Breast epithelium (tissue), 4 donors: ENCODE results near the gene PRDX2. TPM values are rescaled to one million over a fixed set of nuclear protein-coding genes. Genes with fewer than 3 reads are reported as not detected.

Experiments used
- DNase-seq, 2 donors: peaks; one replicate each; pipeline ENCODE4 v3.0.0-alpha.2; 2019; ENCODE audit warnings: low spot score in 2 of 2
- H3K27ac ChIP-seq, 2 donors: fragments of 200-600 bp; sonication (generic) in 1 of 2; one replicate each; pipeline ENCODE4 v1.5.1; 2016 to 2019; ENCODE audit warnings: mild to moderate bottlenecking in 1 of 2
- H3K27me3 ChIP-seq, 2 donors: fragments of 200-600 bp; sonication (generic) in 1 of 2; one replicate each; pipeline versions ENCODE4 v1.5.1 to v1.6.0; 2017 to 2019; ENCODE audit warnings: control low read depth in 1 of 2, mild to moderate bottlenecking in 1 of 2
- H3K36me3 ChIP-seq: fragments of 200-600 bp; one replicate; pipeline ENCODE4 v1.5.1; 2019
- H3K4me1 ChIP-seq, 2 donors: fragments of 200-600 bp; sonication (generic); one replicate each; pipeline ENCODE4 v1.5.1; 2016 to 2019; ENCODE audit warnings: control low read depth in 1 of 2
- H3K4me3 ChIP-seq, 3 donors: fragments of 200-600 bp; sonication (generic); 1 replicate in 2 of 3; 2 replicates in 1 of 3; pipeline ENCODE4 v1.5.1; 2016 to 2019; ENCODE audit warnings: mild to moderate bottlenecking in 3 of 3, moderate library complexity in 2 of 3
- H3K9me3 ChIP-seq, 2 donors: fragments of 200-600 bp; sonication (generic) in 1 of 2; one replicate each; pipeline ENCODE4 v1.5.1; 2016 to 2019; ENCODE audit warnings: control low read depth in 1 of 2
- POLR2A ChIP-seq: fragments of 450-650 bp; IDR thresholded peaks from one replicate; pipeline ENCODE4 v1.6.1; 2016; ENCODE audit warnings: antibody characterized with exemption, mild to moderate bottlenecking, moderate library complexity
- POLR2AphosphoS5 ChIP-seq, 3 donors: sonication (generic); formaldehyde crosslinking; IDR thresholded peaks; one replicate each; pipeline ENCODE4 v1.6.1; 2017; ENCODE audit warnings: antibody characterized with exemption in 3 of 3
- intact Hi-C: fragments of 100-400 bp; cut with DNase I; formaldehyde crosslinking; loops from one replicate; pipeline ENCODE4 v1.15.1; 2023; ENCODE audit warnings: low total_unique reads
- total RNA-seq, 3 donors: library from RNA; depleted of rRNA; stranded (reverse); fragments of >200 nt; gene quantifications; one replicate each; pipeline ENCODE4 v1.1.0, GENCODE V29; 2016
- TF ChIP-seq, protein P1 (sequence below), 3 donors: fragments of 450-650 bp; IDR thresholded peaks; one replicate each; pipeline ENCODE4 v1.5.1; 2016 to 2017; ENCODE audit warnings: antibody characterized with exemption in 3 of 3, mild to moderate bottlenecking in 3 of 3, moderate library complexity in 3 of 3

The PRDX2 gene
- total RNA-seq, 3 donors from 2014 or later = 150 to 199 (median 199) TPM

DNA sequence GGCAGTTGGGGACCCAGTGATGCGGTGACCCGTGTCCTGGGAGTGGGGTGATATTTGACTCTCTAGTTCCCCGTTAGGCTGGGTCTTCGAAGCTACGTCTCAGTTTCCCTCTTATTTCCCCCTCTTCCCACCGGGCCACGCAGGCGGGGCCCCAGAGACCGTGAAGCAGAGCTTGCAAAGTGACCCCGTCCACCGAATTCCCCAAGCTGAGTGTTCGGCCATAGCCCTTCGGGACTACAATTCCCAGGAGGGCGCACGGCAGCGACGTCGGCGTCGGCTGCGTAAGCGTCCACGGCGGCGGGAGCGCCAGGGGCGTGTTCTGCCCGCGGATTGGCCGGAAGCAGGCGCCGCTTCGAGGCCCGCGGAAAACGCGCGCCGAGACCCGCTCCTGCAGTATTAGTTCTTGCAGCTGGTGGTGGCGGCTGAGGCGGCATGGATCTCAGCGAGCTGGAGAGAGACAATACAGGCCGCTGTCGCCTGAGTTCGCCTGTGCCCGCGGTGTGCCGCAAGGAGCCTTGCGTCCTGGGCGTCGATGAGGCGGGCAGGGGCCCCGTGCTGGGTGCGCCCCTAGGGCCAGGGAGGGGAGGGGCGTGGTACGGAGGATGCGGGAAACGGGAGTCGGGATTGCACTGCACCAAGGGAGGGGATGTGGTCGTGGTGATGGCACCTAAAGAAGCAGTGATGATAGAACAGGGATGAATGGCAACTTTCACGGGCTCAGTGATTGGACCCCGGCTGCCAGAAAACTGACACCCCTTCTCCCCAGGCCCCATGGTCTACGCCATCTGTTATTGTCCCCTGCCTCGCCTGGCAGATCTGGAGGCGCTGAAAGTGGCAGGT, 4.9 kb upstream of the PRDX2 start, which contains the start of gene RNASEH2A:
Gene RNASEH2A (plus strand): TSS at position 343 of the 840 bp plus-strand sequence. CDS start 90 bp downstream, at position 433.
- Histone ChIP-seq H3K9me3 (no peaks in the 10 kb centered on the region), H3K27ac (peak within 1 kb of the TSS; percentile 59 to 68), H3K36me3 (no peaks in the 10 kb centered on the region), H3K4me1 (peaks cover 0 to 5% of the 10 kb centered on the region in 2 donors), H3K4me3 (peak within 1 kb of the TSS; percentile 53 to 83 (median 71)), H3K27me3 (no peaks in the 10 kb centered on the region)
- no peak for TF ChIP-seq POLR2A
- TF ChIP-seq, protein P1, sequence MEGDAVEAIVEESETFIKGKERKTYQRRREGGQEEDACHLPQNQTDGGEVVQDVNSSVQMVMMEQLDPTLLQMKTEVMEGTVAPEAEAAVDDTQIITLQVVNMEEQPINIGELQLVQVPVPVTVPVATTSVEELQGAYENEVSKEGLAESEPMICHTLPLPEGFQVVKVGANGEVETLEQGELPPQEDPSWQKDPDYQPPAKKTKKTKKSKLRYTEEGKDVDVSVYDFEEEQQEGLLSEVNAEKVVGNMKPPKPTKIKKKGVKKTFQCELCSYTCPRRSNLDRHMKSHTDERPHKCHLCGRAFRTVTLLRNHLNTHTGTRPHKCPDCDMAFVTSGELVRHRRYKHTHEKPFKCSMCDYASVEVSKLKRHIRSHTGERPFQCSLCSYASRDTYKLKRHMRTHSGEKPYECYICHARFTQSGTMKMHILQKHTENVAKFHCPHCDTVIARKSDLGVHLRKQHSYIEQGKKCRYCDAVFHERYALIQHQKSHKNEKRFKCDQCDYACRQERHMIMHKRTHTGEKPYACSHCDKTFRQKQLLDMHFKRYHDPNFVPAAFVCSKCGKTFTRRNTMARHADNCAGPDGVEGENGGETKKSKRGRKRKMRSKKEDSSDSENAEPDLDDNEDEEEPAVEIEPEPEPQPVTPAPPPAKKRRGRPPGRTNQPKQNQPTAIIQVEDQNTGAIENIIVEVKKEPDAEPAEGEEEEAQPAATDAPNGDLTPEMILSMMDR (IDR thresholded peaks at IDR 0.05) = no peak
- peak; percentile 39 to 51 (median 41) for TF ChIP-seq POLR2AphosphoS5 (IDR thresholded peaks at IDR 0.05)
- peak; percentile 74 to 86 for DNase-seq
- intact Hi-C loops = loop anchor here (5.0 kb wide), 1 partner anchor 39 kb away; no protein-coding TSS in a partner anchor

DNA sequence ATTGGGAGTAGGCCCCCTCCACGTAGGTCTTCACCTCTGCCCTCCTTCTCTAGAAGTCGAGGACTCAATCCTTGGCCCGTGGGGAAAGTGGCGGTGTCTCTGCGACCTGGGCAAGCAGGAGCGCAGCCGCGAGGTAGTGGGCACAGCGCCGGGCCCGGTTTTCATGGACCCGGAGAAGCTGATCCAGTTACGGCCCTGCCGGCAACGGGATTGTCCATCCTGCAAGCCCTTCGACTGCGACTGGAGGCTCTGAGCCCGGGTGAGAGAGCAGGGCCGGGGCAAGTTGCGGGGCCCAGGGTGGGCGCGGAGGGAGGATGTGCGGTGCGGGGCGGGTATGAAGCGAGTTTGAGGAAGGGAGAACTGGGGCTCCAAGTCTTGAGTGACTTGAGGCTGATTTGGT, 2.5 kb upstream of the PRDX2 start:
- DNase-seq = no peak
- Histone ChIP-seq H3K4me3 (no peak overlapping the region), H3K36me3 (no peaks in the 10 kb centered on the region), H3K9me3 (no peaks in the 10 kb centered on the region), H3K27me3 (no peaks in the 10 kb centered on the region), H3K27ac (no peak overlapping the region), H3K4me1 (peaks cover 0 to 12% of the 10 kb centered on the region in 2 donors)
- intact Hi-C loops = no loop called here
- TF ChIP-seq POLR2A = no peak

DNA sequence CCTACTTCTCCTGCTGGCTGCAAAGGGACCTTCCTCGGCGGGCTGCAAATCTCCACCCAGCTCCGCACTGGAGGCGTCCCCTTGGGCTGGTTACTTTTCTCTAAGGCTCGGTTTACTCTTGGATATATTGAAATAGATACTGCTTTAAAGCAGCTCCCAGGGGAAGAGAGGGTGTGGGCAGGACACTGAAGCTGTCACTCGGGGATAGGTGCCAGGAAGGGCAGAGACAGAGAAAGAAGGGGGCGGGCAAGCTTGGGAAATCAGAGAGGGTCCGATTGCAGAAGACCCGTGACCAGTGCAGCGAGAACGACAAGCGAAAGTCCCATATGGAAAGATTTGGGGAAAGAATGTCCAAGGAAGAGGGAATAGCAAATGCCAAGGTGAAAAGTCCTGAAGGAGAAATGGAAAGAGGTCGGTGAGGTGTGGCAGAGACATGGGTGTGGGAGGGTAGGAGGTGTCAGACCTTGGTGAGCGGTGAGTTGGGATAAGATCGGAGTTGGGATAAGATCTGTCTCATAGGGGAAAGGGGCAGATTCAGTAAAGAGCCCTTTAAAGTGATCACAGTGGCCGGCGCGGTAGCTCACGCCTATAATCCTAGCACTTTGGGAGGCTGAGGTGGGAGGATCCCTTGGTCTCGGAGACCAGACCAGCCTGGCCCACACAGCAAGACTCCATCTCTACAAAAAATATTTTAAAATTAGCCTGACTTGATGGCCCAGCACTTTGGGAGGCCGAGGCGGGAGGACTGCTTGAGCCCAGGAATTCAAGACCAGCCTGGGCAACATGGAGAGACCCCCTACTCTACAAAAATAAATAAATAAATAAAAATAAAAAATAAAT, 887 bp upstream of the PRDX2 start:
- no peaks in the 10 kb centered on the region for H3K36me3 ChIP-seq
- no peak for DNase-seq
- TF ChIP-seq, protein P1 (IDR thresholded peaks at IDR 0.05) = no peak
- TF ChIP-seq POLR2AphosphoS5 (IDR thresholded peaks at IDR 0.05) (no peak), POLR2A (no peak)
- H3K27ac ChIP-seq = peak overlapping the region; percentile 74 to 87
- peaks cover 0 to 12% of the 10 kb centered on the region in 2 donors for H3K4me1 ChIP-seq
- H3K27me3 ChIP-seq = no peaks in the 10 kb centered on the region
- peak overlapping the region; percentile 77 to 96 (median 89) for H3K4me3 ChIP-seq
- intact Hi-C loops = no loop called here
- no peaks in the 10 kb centered on the region for H3K9me3 ChIP-seq

DNA sequence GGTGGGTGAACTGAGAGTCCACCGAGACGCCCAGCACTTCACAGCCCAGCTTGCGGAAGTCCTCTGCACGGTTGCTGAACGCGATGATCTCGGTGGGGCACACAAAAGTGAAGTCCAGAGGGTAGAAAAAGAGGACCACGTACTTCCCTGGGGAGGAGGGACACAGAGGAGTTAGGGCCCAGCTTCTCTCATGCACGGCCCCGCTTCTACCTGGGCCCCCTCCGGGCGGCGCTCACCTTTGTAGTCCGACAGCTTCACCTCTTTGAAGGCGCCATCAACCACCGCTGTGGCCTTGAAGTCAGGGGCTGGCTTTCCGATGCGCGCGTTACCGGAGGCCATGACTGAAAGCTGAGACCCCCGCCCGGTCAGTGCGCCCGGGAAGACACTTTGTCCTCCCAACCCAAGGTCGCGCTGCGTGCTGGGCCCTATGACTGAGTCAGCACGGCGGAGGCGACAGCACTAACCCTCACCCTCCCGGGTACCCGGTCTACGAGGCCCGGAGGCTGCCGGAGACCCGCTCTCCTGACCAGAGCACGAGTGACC, 606 bp downstream of the PRDX2 start:
- Histone ChIP-seq H3K4me1 (peaks cover 0 to 13% of the 10 kb centered on the region in 2 donors), H3K36me3 (no peaks in the 10 kb centered on the region), H3K9me3 (no peaks in the 10 kb centered on the region), H3K27me3 (no peaks in the 10 kb centered on the region), H3K27ac (peak overlapping the region; percentile 74 to 87), H3K4me3 (peak overlapping the region; percentile 77 to 96 (median 89))
- no peak for DNase-seq
- intact Hi-C loops = no loop called here
- TF ChIP-seq POLR2AphosphoS5 (IDR thresholded peaks at IDR 0.05) (no peak), POLR2A (no peak)
- TF ChIP-seq, protein P1 (IDR thresholded peaks at IDR 0.05) = no peak

DNA sequence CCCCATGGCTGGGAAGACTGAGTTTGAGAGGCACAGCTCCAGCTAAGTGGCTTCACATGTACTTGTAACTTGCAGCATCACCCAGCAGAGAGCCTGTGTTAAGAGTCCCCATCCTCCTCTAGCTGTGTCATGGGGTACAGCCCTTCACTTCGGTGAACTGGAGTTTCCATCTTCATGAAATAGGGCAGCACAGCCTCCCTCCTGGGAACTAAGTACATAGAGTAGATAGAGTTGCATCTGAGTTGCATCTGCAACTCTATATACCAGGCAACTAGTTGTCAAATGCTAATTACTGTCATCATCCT, 1.2 kb downstream of the PRDX2 start:
- no peak for TF ChIP-seq POLR2A
- TF ChIP-seq POLR2AphosphoS5 (IDR thresholded peaks at IDR 0.05) = no peak
- TF ChIP-seq, protein P1 (IDR thresholded peaks at IDR 0.05) = no peak
- H3K9me3 ChIP-seq = no peaks in the 10 kb centered on the region
- no peak for DNase-seq
- peaks cover 0 to 13% of the 10 kb centered on the region in 2 donors for H3K4me1 ChIP-seq
- H3K27me3 ChIP-seq = no peaks in the 10 kb centered on the region
- intact Hi-C loops = no loop called here
- H3K4me3 ChIP-seq = peak overlapping the region; percentile 77 to 96 (median 89)
- no peaks in the 10 kb centered on the region for H3K36me3 ChIP-seq
- no peak overlapping the region for H3K27ac ChIP-seq
